Epithelial cell of esophagus (primary cell): Measurements from ENCODE around the gene MLXIPL.
A peak's percentile ranks its signal among the peaks of the same experiment; 100 is the strongest.

Experiments
- DNase-seq: peaks from one replicate; pipeline ENCODE4 v3.0.0; 2010; ENCODE audit warnings: low read depth
- H3K4me3 ChIP-seq: 2 replicates; pipeline ENCODE4 v1.5.1; 2011; ENCODE audit warnings: mild to moderate bottlenecking, low read length, control low read depth
- TF ChIP-seq, protein P1 (sequence below): IDR thresholded peaks from 2 replicates; pipeline ENCODE4 v1.5.1; 2011; ENCODE audit warnings: low read depth, mild to moderate bottlenecking, low read length, control low read depth, inconsistent platforms; ENCODE audit not compliant: insufficient read depth; ENCODE audit errors: missing control alignments

The MLXIPL gene, protein sequence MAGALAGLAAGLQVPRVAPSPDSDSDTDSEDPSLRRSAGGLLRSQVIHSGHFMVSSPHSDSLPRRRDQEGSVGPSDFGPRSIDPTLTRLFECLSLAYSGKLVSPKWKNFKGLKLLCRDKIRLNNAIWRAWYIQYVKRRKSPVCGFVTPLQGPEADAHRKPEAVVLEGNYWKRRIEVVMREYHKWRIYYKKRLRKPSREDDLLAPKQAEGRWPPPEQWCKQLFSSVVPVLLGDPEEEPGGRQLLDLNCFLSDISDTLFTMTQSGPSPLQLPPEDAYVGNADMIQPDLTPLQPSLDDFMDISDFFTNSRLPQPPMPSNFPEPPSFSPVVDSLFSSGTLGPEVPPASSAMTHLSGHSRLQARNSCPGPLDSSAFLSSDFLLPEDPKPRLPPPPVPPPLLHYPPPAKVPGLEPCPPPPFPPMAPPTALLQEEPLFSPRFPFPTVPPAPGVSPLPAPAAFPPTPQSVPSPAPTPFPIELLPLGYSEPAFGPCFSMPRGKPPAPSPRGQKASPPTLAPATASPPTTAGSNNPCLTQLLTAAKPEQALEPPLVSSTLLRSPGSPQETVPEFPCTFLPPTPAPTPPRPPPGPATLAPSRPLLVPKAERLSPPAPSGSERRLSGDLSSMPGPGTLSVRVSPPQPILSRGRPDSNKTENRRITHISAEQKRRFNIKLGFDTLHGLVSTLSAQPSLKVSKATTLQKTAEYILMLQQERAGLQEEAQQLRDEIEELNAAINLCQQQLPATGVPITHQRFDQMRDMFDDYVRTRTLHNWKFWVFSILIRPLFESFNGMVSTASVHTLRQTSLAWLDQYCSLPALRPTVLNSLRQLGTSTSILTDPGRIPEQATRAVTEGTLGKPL

DNA sequence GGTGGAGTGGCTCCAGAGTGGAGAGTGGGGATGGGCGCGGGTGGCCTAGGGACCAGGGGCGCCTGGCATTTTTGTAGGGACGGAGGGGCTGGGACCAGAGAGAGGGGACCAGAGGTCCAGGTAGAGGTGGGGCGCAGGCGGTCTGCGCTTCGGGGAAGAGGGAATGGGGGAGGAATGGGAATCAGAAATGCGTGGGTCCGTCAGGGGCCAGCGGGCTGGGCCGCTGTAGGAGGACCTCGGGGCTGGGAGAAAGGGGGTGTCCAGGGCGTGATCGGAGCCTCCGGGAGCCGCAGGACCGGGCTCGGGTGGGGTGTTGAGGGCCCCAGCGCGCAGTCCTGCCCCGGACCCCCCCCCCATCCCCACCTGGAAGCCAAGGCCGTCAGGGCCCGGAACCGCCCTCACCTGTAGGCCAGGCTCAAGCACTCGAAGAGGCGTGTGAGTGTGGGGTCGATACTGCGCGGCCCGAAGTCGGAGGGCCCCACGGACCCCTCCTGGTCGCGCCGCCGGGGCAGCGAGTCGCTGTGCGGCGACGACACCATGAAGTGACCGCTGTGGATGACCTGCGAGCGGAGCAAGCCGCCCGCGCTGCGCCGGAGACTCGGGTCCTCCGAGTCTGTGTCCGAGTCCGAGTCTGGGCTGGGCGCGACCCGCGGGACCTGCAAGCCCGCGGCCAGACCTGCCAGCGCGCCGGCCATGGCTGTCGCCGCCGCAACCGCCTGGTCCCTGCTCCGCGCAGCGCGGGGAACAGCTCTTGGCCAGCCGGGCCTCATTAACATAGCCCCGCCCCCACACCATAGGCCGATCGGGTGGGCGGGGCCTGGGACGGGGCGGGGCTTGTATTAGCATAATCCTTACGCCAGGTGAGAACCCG lies at the start of gene MLXIPL:
Gene MLXIPL (minus strand): TSS at position 725 of the 871 bp plus-strand sequence. CDS start 30 bp downstream, at position 695.
- DNase-seq: peak; percentile 80
- peak within 1 kb of the TSS; percentile 37 for H3K4me3 ChIP-seq
- TF ChIP-seq, protein P1, sequence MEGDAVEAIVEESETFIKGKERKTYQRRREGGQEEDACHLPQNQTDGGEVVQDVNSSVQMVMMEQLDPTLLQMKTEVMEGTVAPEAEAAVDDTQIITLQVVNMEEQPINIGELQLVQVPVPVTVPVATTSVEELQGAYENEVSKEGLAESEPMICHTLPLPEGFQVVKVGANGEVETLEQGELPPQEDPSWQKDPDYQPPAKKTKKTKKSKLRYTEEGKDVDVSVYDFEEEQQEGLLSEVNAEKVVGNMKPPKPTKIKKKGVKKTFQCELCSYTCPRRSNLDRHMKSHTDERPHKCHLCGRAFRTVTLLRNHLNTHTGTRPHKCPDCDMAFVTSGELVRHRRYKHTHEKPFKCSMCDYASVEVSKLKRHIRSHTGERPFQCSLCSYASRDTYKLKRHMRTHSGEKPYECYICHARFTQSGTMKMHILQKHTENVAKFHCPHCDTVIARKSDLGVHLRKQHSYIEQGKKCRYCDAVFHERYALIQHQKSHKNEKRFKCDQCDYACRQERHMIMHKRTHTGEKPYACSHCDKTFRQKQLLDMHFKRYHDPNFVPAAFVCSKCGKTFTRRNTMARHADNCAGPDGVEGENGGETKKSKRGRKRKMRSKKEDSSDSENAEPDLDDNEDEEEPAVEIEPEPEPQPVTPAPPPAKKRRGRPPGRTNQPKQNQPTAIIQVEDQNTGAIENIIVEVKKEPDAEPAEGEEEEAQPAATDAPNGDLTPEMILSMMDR: no peak

DNA sequence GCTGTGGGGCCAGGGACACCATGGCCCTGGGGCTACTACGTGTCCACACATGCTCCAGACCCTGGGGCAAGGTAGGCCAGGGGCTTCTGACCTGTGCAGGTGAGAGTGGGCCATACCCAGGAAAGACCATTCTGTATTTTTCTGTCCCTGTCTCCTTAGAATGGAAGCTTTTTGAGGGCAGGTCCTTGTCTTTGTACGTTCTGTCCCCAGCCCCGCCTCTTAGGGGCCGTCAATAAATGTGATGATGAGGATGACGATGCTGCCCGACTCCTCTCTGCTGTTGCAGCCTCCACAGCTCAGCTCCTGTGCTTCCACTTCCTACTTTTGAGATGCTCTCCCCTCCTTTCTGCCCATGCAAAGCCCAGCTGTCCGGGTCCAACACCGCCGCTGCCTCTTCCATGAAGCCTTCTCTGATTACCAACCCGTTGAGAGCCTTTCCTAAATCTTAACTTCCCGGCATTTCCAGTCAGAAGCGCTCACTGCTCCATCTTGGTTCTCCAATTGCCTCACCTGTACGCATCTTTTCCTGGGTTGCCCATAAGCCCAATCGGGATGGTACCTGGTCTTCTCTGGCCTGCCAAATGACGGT lies 47.6 kb upstream of the MLXIPL start:
- no peak for DNase-seq
- no peak overlapping the region for H3K4me3 ChIP-seq
- TF ChIP-seq, protein P1: no peak

DNA sequence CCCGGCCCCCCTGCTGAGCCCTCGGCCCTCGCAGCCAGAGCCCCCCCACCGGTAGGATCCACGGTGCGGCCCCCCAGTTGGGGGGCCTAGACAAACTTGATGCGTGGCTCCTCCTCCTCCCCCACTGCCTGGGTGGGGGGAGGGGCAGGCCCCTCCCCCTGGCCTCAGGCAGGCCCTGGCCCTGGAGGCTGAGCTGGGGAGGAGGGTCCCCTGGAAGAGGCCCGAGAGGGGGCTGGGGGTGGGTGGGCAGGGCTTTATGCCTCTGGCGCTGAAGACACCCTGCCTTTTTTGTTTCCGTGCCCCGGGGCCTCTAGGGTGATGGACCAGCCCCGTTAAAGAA lies 47.0 kb upstream of the MLXIPL start:
- DNase-seq: no peak
- TF ChIP-seq, protein P1: no peak
- H3K4me3 ChIP-seq: no peak overlapping the region

DNA sequence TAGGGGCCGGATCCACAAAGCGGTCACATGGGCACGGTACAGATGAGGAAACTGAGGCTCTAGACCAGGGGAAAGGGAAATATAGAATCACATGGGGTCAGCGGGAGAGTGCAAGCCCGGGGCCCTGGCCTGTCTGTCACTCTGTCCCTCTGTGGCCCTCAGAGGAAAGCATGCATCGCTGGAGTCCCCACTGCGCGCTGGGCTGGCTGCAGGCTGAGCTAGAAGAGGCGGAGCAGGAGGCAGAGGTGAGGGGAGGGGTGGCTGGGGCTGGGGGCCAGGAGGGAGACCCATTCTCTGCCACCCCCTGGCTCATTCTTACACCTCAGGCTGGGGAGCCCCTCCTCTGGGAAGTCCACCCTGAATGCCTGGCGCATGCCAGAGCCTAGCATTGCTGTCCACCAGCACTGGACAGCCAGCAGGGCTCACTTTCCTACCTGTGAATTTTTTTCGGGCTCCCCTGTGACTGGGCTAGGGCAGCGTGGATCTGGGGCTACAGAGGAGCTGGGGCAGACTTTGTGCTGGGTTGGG lies 45.6 kb upstream of the MLXIPL start:
- TF ChIP-seq, protein P1: no peak
- H3K4me3 ChIP-seq: no peak overlapping the region
- no peak for DNase-seq

DNA sequence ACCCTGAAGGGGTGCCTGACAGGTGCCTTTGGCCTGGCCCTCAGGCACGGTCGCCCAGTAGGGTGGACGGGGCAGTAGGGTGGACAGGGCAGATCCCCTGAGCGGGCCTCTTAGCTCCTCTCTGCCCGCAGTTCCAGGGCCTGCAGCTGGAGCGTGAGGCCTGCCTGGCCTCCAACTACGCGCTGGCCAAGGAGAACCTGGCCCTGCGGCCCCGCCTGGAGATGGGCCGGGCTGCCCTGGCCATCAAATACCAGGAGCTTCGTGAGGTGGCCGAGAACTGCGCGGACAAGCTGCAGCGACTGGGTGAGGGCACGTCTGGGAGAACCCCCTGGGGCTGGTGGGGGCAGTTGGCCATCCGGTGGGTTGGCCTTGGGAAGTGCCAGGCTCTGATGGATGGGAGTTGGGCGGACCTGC lies 45.0 kb upstream of the MLXIPL start:
- no peak overlapping the region for H3K4me3 ChIP-seq
- TF ChIP-seq, protein P1: no peak
- DNase-seq: no peak

DNA sequence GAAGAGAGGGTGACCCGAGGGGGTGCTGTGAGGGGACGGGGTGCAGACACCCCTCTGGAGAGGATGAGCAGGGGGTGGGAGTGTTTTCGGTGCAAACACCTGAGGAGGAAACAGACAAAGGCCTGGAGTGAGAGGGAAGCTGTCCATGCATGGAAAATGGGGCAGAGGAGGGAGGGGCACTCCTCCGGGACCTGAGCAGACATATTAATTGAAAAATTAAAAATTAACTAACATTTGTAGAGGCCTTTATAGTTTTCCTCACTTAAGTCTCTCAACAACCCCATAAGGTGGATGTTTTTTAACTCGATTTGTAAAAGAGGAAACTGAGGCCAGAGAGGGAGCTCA lies 44.5 kb upstream of the MLXIPL start:
- DNase-seq: no peak
- H3K4me3 ChIP-seq: peak overlapping the region; percentile 47
- TF ChIP-seq, protein P1: no peak
